HG03439 (cell line): ENCODE data around the gene CDC42EP2.

Source experiments
- ATAC-seq: cut with Tn5 transposase; IDR thresholded peaks from one replicate; pipeline ENCODE4 v1.9.1; 2021; ENCODE audit warnings: mild to moderate bottlenecking, moderate library complexity; ENCODE audit not compliant: unreplicated experiment

Gene CDC42EP2

GRCh38 chr11:65355013-65355775 is 40.5 kb downstream of the CDC42EP2 start:
- ATAC-seq, result peak; percentile 37

GRCh38 chr11:65355776-65356393 is 41.2 kb downstream of the CDC42EP2 start:
- ATAC-seq, result no peak

GRCh38 chr11:65356394-65356972 is 41.8 kb downstream of the CDC42EP2 start:
- no peak for ATAC-seq

GRCh38 chr11:65357856-65358356 is 43.2 kb downstream of the CDC42EP2 start:
- ATAC-seq, result no peak

- peak; percentile 67 for ATAC-seq
Observed at GRCh38 chr11:65362320-65362931, 47.8 kb downstream of the CDC42EP2 start.

- no peak for ATAC-seq
Observed at GRCh38 chr11:65362966-65363365, 48.3 kb downstream of the CDC42EP2 start.

- no peak for ATAC-seq
Observed at GRCh38 chr11:65363770-65364169, 49.1 kb downstream of the CDC42EP2 start.

GRCh38 chr11:65366340-65366773 is 51.7 kb downstream of the CDC42EP2 start:
- ATAC-seq, result no peak

GRCh38 chr11:65370659-65371049 is 56.0 kb downstream of the CDC42EP2 start:
- ATAC-seq, result no peak
